HepG2 (cell line): ENCODE data around the gene IWS1. TPM values are rescaled to one million over a fixed set of nuclear protein-coding genes. Genes with fewer than 3 reads are reported as not detected.
A peak's percentile ranks its signal among the peaks of the same experiment; 100 is the strongest.

ENCODE experiments used
- ATM ChIP-seq: fragments of 450-650 bp; IDR thresholded peaks from 2 replicates; pipeline ENCODE4 v1.7.1; 2017; ENCODE audit warnings: mild to moderate bottlenecking, borderline replicate concordance
- EHMT2 ChIP-seq: fragments of 200-600 bp; sonication (generic); IDR thresholded peaks from 2 replicates; pipeline ENCODE4 v1.7.0; 2017; ENCODE audit warnings: antibody characterized with exemption, low read depth, low read length, borderline replicate concordance
- FOXM1 ChIP-seq: sonication (generic); formaldehyde crosslinking; IDR thresholded peaks from 2 replicates; pipeline ENCODE4 v1.5.0; 2020; ENCODE audit warnings: missing genetic modification reagents
- GTF2F1 ChIP-seq: fragments of 150-350 bp; IDR thresholded peaks from 2 replicates; pipeline ENCODE4 v1.6.1; 2014; ENCODE audit warnings: low read length
- NCOA5 ChIP-seq: sonication (generic); formaldehyde crosslinking; IDR thresholded peaks from 2 replicates; pipeline ENCODE4 v1.4.0; 2020; ENCODE audit warnings: missing genetic modification reagents
- RAD21 ChIP-seq: fragments of 450-650 bp; formaldehyde crosslinking; IDR thresholded peaks from 2 replicates; pipeline ENCODE4 v1.5.0; 2020; ENCODE audit warnings: mild to moderate bottlenecking
- STAT5B ChIP-seq: sonication (generic); formaldehyde crosslinking; IDR thresholded peaks from 2 replicates; pipeline ENCODE4 v1.4.0; 2020; ENCODE audit warnings: missing genetic modification reagents
- TP53 ChIP-seq: sonication (generic); formaldehyde crosslinking; conservative IDR thresholded peaks from 2 replicates; pipeline ENCODE4 v1.4.0; 2020; ENCODE audit warnings: missing genetic modification reagents
- ZNF10 ChIP-seq: sonication (generic); formaldehyde crosslinking; IDR thresholded peaks from 2 replicates; pipeline ENCODE4 v1.4.0; 2020; ENCODE audit warnings: mild to moderate bottlenecking, low read depth, missing genetic modification reagents, borderline replicate concordance
- ZNF441 ChIP-seq: sonication (generic); formaldehyde crosslinking; IDR thresholded peaks from 2 replicates; pipeline ENCODE4 v1.7.0; 2021; ENCODE audit warnings: missing genetic modification reagents, borderline replicate concordance
- ZNF776 ChIP-seq: sonication (generic); formaldehyde crosslinking; IDR thresholded peaks from 2 replicates; pipeline ENCODE4 v1.4.0; 2020; ENCODE audit warnings: mild to moderate bottlenecking, missing genetic modification reagents
- ZNF792 ChIP-seq: IDR thresholded peaks from 2 replicates; pipeline ENCODE4 v1.6.1; 2016
- ZSCAN30 ChIP-seq: sonication (generic); formaldehyde crosslinking; IDR thresholded peaks from 2 replicates; pipeline ENCODE4 v1.5.0; 2020; ENCODE audit warnings: mild to moderate bottlenecking, missing genetic modification reagents
- polyA plus RNA-seq, 8 experiments: library from polyadenylated mRNA; depleted of rRNA in 3 of 8; stranded (reverse) in 7 of 8; unstranded in 1 of 8; fragments of >200 nt; fragmentation: Illumina TruSeq in 4 of 8; extraction: Trizol in 4 of 8; gene quantifications; 2 replicates each; pipeline versions ENCODE4 v1.2.1 to v1.2.3, GENCODE V29; 2011 to 2016; ENCODE audit warnings: low read depth in 4 of 8, missing spikeins in 1 of 8, mixed read lengths in 1 of 8; ENCODE audit not compliant: insufficient read depth in 1 of 8
- total RNA-seq, 5 experiments: library from RNA; depleted of rRNA; stranded (reverse); fragments of >200 nt; fragmentation: Illumina TruSeq; extraction: Trizol; gene quantifications; 2 replicates each; pipeline ENCODE4 v1.2.3, GENCODE V29; 2016; ENCODE audit warnings: low read depth in 1 of 5
- TF ChIP-seq, protein P1 (sequence below): sonication (generic); formaldehyde crosslinking; IDR thresholded peaks from 2 replicates; pipeline ENCODE4 v1.4.0; 2020; ENCODE audit warnings: low read depth, mild to moderate bottlenecking, missing genetic modification reagents
- TF ChIP-seq, protein P2 (sequence below), 2 experiments: sonication (generic) in 1 of 2; formaldehyde crosslinking in 1 of 2; IDR thresholded peaks; 2 replicates each; pipeline versions ENCODE4 v1.4.0 to v1.6.1; 2018 to 2020; ENCODE audit warnings: missing genetic modification reagents in 2 of 2, borderline replicate concordance in 1 of 2, low read depth in 1 of 2, mild to moderate bottlenecking in 1 of 2, missing biosample characterization in 1 of 2
- TF ChIP-seq, protein P3 (sequence below): sonication (generic); formaldehyde crosslinking; IDR thresholded peaks from 2 replicates; pipeline ENCODE4 v1.4.0; 2020; ENCODE audit warnings: missing genetic modification reagents, borderline replicate concordance
- TF ChIP-seq, protein P4 (sequence below): sonication (generic); formaldehyde crosslinking; IDR thresholded peaks from 2 replicates; pipeline ENCODE4 v1.9.0; 2021; ENCODE audit warnings: missing genetic modification reagents, mild to moderate bottlenecking, borderline replicate concordance

Gene IWS1
- total and polyA plus RNA-seq, 2 of the 13 experiments (the other 11 are each of a cell fraction or from before 2014, with no cell fraction given), result 28.9 to 62.3 TPM

DNA sequence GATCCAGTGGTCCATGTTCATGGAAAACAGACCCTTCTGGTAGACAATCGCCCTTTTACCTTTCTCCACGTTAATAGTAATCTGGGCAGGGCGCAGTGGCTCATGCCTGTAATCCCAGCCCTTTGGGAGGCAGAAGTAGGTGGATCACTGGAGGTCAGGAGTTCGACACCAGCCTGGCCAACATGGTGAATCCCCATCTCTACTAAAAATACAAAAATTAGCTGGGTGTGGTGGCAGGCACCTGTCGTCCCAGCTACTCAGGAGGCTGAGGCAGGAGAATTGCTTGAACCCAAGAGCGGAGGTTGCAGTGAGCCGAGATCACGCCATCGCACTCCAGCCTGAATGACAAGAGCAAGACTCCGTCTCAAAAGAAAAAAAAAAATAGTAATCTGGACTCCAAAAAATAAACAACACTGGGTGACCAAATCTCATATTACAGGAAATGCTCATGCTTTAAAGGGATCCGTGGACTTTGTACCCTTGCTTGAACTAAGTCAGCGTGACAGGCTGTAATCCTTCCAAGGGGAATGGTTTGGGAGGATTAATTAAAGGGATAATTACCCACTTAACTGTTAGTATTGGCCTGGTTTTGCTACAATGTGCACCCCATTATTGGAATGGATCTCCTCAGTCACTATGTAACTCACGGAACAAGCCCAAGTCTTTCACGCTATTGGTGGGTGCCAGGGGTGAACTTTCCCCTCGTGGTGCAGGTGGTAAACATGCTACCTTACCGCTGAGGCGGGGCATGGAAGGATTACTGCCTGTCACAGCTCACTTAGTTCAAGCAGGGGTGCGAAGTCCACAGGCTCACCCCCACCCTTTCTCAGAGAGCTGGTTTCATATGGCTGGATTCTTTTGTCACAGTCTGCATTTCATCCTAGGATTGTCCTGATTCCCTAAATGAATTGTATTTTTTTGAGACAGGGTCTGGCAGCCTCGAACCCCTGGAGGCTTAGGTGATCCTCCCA is 71.4 kb downstream of the IWS1 start (continued):
- TF ChIP-seq NCOA5 (CRISPR knock-in tag) (no peak), ZNF776 (CRISPR knock-in tag) (no peak), ZNF792 (CRISPR knock-in tag) (peak; percentile 88), ZNF10 (CRISPR knock-in tag) (no peak), ATM (no peak), FOXM1 (CRISPR knock-in tag) (no peak), ZSCAN30 (CRISPR knock-in tag) (no peak), EHMT2 (peak; percentile 98; the same call in 1 of the 2 replicates), RAD21 (CRISPR knock-in tag) (no peak), STAT5B (peak; percentile 89; the same call in 1 of the 2 replicates), GTF2F1 (no peak), TP53 (CRISPR knock-in tag) (no peak), ZNF441 (CRISPR knock-in tag) (peak; percentile 81)
- TF ChIP-seq, protein P1, sequence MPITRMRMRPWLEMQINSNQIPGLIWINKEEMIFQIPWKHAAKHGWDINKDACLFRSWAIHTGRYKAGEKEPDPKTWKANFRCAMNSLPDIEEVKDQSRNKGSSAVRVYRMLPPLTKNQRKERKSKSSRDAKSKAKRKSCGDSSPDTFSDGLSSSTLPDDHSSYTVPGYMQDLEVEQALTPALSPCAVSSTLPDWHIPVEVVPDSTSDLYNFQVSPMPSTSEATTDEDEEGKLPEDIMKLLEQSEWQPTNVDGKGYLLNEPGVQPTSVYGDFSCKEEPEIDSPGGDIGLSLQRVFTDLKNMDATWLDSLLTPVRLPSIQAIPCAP, result 0 out of 2 replicates have a peak, but pooled peaks have one; percentile 54
- TF ChIP-seq, protein P2, sequence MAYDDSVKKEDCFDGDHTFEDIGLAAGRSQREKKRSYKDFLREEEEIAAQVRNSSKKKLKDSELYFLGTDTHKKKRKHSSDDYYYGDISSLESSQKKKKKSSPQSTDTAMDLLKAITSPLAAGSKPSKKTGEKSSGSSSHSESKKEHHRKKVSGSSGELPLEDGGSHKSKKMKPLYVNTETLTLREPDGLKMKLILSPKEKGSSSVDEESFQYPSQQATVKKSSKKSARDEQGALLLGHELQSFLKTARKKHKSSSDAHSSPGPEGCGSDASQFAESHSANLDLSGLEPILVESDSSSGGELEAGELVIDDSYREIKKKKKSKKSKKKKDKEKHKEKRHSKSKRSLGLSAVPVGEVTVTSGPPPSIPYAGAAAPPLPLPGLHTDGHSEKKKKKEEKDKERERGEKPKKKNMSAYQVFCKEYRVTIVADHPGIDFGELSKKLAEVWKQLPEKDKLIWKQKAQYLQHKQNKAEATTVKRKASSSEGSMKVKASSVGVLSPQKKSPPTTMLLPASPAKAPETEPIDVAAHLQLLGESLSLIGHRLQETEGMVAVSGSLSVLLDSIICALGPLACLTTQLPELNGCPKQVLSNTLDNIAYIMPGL (CRISPR knock-in tag; IDR thresholded peaks at IDR 0.05; ENCODE audit: borderline replicate concordance in 1 of 2, low read depth in 1 of 2), result peak; percentile 27 to 88; a peak in 2 of 4 replicates
- TF ChIP-seq, protein P3, sequence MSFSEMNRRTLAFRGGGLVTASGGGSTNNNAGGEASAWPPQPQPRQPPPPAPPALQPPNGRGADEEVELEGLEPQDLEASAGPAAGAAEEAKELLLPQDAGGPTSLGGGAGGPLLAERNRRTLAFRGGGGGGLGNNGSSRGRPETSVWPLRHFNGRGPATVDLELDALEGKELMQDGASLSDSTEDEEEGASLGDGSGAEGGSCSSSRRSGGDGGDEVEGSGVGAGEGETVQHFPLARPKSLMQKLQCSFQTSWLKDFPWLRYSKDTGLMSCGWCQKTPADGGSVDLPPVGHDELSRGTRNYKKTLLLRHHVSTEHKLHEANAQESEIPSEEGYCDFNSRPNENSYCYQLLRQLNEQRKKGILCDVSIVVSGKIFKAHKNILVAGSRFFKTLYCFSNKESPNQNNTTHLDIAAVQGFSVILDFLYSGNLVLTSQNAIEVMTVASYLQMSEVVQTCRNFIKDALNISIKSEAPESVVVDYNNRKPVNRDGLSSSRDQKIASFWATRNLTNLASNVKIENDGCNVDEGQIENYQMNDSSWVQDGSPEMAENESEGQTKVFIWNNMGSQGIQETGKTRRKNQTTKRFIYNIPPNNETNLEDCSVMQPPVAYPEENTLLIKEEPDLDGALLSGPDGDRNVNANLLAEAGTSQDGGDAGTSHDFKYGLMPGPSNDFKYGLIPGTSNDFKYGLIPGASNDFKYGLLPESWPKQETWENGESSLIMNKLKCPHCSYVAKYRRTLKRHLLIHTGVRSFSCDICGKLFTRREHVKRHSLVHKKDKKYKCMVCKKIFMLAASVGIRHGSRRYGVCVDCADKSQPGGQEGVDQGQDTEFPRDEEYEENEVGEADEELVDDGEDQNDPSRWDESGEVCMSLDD (CRISPR knock-in tag), result peak; percentile 93; the same call in 1 of the 2 replicates
- TF ChIP-seq, protein P4, sequence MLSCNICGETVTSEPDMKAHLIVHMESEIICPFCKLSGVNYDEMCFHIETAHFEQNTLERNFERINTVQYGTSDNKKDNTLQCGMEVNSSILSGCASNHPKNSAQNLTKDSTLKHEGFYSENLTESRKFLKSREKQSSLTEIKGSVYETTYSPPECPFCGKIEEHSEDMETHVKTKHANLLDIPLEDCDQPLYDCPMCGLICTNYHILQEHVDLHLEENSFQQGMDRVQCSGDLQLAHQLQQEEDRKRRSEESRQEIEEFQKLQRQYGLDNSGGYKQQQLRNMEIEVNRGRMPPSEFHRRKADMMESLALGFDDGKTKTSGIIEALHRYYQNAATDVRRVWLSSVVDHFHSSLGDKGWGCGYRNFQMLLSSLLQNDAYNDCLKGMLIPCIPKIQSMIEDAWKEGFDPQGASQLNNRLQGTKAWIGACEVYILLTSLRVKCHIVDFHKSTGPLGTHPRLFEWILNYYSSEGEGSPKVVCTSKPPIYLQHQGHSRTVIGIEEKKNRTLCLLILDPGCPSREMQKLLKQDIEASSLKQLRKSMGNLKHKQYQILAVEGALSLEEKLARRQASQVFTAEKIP, result no peak
